Measurements from ENCODE around the gene ZNF524.

GRCh38 chr19:55611983-55612645, 12.0 kb downstream of the ZNF524 start:
- TF ChIP-seq, protein P1, sequence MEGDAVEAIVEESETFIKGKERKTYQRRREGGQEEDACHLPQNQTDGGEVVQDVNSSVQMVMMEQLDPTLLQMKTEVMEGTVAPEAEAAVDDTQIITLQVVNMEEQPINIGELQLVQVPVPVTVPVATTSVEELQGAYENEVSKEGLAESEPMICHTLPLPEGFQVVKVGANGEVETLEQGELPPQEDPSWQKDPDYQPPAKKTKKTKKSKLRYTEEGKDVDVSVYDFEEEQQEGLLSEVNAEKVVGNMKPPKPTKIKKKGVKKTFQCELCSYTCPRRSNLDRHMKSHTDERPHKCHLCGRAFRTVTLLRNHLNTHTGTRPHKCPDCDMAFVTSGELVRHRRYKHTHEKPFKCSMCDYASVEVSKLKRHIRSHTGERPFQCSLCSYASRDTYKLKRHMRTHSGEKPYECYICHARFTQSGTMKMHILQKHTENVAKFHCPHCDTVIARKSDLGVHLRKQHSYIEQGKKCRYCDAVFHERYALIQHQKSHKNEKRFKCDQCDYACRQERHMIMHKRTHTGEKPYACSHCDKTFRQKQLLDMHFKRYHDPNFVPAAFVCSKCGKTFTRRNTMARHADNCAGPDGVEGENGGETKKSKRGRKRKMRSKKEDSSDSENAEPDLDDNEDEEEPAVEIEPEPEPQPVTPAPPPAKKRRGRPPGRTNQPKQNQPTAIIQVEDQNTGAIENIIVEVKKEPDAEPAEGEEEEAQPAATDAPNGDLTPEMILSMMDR (conservative IDR thresholded peaks at IDR 0.05; ENCODE audit: low read length) = no peak
- no peak for TF ChIP-seq EZH2phosphoT487 (IDR thresholded peaks at IDR 0.05; ENCODE audit: borderline replicate concordance, low read depth, low read length)

Data from OCI-LY7 (cell line).